ENCODE measurements around the gene SHCBP1.
A peak's percentile ranks its signal among the peaks of the same experiment; 100 is the strongest.

Gene SHCBP1

DNA sequence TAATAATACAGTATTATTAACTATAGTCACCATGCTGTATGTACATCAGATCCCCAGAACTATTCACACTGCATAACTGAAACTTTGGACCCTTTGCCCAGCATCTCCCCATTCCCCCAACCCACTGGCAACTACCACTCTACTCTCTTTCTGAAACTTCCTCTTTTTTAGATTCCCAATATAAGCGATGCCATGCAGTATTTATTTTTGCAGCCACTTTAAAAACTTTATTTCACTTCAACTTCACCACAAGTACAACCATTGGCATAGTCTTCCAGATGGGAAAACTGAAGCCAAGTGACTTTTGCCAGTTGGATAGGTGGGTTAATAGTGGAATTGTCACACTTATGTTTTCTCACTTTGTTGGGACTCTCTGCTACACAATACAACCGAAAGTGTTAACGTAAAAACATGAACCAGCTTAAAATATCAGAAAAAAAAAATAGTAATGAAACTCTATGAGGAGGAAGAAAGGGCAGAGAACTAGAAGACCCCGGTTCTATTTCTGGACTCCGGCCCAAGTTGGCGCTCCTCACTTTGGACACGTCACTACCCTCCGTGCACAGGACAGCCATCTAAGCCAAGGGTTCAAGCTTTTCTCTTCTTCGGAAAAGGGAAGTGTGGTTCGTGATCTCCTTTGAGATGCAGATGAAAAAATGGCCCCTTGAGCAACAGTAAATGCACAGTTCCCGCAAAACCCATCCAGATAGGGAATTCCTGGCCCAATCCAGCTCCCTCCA lies 743 bp downstream of the SHCBP1 start:
- TF ChIP-seq SPI1 (IDR thresholded peaks at IDR 0.05; ENCODE audit: low read depth, low read length) (peak; percentile 47), POLR2AphosphoS5 (IDR thresholded peaks at IDR 0.05; ENCODE audit: low read depth, low read length) (no peak)
- no peak for FAIRE-seq
- no peak for DNase-seq (ENCODE audit: insufficient read length, low spot score)

DNA sequence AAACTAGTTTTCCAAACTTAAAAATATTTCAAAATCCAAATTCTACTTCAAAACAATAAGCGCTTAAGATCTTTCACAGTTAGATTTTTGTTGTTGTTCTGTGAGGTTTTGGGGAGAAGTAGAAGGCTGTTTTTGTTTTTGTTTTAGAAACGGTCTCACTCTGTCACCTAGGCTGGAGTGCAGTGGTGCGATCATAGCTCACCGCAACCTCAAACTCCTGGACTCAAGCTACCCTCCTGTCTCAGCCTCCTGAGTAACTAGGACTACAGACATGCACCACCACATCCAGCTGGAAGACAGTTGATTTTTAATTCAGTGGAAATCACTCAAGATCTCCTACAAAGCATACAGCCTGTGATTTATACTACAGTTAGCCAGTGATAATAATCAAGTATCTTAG lies 2.7 kb downstream of the SHCBP1 start:
- DNase-seq (ENCODE audit: insufficient read length, low spot score) (no peak), FAIRE-seq (no peak)
- no peak for TF ChIP-seq SPI1 (IDR thresholded peaks at IDR 0.05; ENCODE audit: low read depth, low read length)

DNA sequence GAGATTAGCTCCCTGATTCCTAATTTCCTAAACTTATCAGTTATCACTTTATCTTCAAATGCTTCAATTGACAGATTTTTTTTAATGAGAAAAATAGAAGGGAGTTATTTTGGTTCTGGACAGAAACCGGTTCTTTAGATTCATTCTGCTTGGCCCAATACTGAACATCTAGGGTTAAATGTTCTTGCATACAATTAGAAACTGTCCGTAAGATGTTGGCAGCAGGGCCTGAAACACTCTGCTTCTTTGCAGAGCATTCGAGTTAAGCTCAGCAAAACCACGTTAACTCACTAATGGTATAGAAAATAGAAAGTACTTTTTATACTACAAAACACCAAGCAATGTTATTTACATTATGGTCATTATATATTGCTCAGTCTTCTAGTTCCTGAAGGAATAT lies 7.2 kb downstream of the SHCBP1 start:
- no peak for FAIRE-seq
- DNase-seq (ENCODE audit: insufficient read length, low spot score) = no peak
- TF ChIP-seq POU2F2 (IDR thresholded peaks at IDR 0.05; ENCODE audit: low read depth, low read length) = no peak
- no peak for TF ChIP-seq SPI1 (IDR thresholded peaks at IDR 0.05; ENCODE audit: low read depth, low read length)
- TF ChIP-seq TAF1 (IDR thresholded peaks at IDR 0.05; ENCODE audit: low read depth, low read length) = no peak
- TF ChIP-seq POLR2A (IDR thresholded peaks at IDR 0.05; ENCODE audit: low read depth, low read length) = no peak
- no peak for TF ChIP-seq PAX5 (IDR thresholded peaks at IDR 0.05; ENCODE audit: insufficient read depth, low read length, severe bottlenecking)
- TF ChIP-seq POLR2AphosphoS5 (IDR thresholded peaks at IDR 0.05; ENCODE audit: low read depth, low read length) = no peak

DNA sequence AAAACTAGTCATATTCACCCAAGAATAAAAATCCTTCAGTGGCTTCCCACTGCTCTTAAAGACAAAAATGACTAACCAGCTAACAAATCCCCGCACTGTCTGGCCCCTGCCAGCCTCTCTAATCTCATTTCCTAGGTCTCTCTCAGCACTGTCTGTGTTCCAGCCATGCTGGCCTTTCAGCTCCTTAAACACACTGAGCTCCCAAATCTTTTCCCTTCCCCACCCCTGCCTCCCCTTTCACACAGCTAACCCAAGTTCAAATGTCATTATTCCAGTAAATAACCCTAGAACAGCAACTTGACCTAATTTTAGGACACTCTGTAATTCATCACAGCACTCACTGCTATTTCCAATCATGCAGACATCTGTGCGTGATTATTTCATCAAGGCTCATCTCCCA lies 7.8 kb downstream of the SHCBP1 start:
- TF ChIP-seq TAF1 (IDR thresholded peaks at IDR 0.05; ENCODE audit: low read depth, low read length) = no peak
- TF ChIP-seq PAX5 (IDR thresholded peaks at IDR 0.05; ENCODE audit: insufficient read depth, low read length, severe bottlenecking) = no peak
- no peak for TF ChIP-seq POLR2AphosphoS5 (IDR thresholded peaks at IDR 0.05; ENCODE audit: low read depth, low read length)
- TF ChIP-seq POU2F2 (IDR thresholded peaks at IDR 0.05; ENCODE audit: low read depth, low read length) = no peak
- no peak for TF ChIP-seq POLR2A (IDR thresholded peaks at IDR 0.05; ENCODE audit: low read depth, low read length)
- no peak for TF ChIP-seq SPI1 (IDR thresholded peaks at IDR 0.05; ENCODE audit: low read depth, low read length)
- DNase-seq (ENCODE audit: insufficient read length, low spot score) = no peak
- no peak for FAIRE-seq

DNA sequence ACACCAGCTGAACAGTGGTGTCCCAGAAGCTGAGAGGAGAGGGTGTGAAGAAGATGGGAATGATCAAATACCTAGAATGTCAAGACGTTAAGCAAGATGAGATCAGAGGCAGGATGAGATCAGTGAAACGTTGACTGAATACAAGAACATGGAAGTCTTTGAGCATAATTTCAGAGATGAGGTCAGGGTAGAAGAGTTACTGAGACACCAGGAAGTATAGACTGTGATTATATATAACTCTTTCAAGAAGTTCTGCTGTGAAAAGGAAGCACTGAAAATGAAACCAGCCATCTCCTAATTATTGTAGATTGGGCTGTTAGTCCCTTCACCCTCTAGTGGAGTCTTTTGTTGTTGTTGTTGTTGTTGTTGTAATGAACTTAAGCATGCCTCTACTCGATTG lies 9.1 kb downstream of the SHCBP1 start:
- TF ChIP-seq POLR2AphosphoS5 (IDR thresholded peaks at IDR 0.05; ENCODE audit: low read depth, low read length) (no peak), PAX5 (IDR thresholded peaks at IDR 0.05; ENCODE audit: insufficient read depth, low read length, severe bottlenecking) (no peak), TAF1 (IDR thresholded peaks at IDR 0.05; ENCODE audit: low read depth, low read length) (no peak), POLR2A (IDR thresholded peaks at IDR 0.05; ENCODE audit: low read depth, low read length) (no peak), POU2F2 (IDR thresholded peaks at IDR 0.05; ENCODE audit: low read depth, low read length) (no peak), SPI1 (IDR thresholded peaks at IDR 0.05; ENCODE audit: low read depth, low read length) (no peak)
- DNase-seq (ENCODE audit: insufficient read length, low spot score) = no peak
- FAIRE-seq = no peak

DNA sequence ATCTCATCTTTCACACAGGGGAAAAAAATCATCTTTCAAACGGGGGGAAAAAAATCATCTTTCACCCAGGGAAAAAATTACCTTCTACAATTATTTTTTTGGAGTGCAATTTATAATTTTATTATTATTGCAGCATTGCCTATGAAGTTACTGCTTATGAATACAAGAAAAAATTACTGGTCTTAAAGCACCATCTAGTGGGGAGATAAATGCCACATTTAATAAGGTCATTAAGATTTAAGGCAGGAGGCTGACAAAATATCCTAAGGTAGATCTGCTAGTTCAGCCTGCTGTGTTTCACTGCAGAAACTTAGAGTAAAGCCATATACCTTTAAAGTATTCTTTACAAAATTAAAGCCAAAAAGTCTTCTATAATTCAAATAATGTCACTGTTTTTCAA lies 13.7 kb downstream of the SHCBP1 start:
- DNase-seq (ENCODE audit: insufficient read length, low spot score) = no peak
- TF ChIP-seq POU2F2 (IDR thresholded peaks at IDR 0.05; ENCODE audit: low read depth, low read length) (no peak), TAF1 (IDR thresholded peaks at IDR 0.05; ENCODE audit: low read depth, low read length) (no peak)
- no peak for FAIRE-seq

DNA sequence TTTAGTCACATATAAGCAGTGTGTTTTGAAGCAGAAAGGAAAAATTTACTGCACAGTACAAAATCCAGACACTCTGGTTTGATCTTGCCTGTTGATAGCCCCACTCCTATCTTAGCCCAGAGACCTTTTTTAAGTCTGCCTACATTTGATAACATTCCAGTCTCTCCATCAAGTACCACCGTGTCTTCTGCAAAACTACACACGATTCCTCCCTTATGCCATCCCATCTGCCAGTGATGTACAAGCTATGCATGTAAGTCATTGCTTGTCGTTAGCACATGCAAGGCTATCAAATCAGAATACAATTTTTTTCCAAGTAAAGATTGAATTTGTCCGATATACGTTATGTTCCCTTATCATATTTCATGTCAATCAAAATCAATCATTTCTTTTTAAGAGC lies 14.9 kb downstream of the SHCBP1 start:
- no peak for TF ChIP-seq PAX5 (IDR thresholded peaks at IDR 0.05; ENCODE audit: insufficient read depth, low read length, severe bottlenecking)
- TF ChIP-seq POLR2A (IDR thresholded peaks at IDR 0.05; ENCODE audit: low read depth, low read length) = no peak
- no peak for TF ChIP-seq POU2F2 (IDR thresholded peaks at IDR 0.05; ENCODE audit: low read depth, low read length)
- no peak for TF ChIP-seq TAF1 (IDR thresholded peaks at IDR 0.05; ENCODE audit: low read depth, low read length)
- no peak for TF ChIP-seq POLR2AphosphoS5 (IDR thresholded peaks at IDR 0.05; ENCODE audit: low read depth, low read length)
- FAIRE-seq (peak; percentile 31), DNase-seq (ENCODE audit: insufficient read length, low spot score) (no peak)

DNA sequence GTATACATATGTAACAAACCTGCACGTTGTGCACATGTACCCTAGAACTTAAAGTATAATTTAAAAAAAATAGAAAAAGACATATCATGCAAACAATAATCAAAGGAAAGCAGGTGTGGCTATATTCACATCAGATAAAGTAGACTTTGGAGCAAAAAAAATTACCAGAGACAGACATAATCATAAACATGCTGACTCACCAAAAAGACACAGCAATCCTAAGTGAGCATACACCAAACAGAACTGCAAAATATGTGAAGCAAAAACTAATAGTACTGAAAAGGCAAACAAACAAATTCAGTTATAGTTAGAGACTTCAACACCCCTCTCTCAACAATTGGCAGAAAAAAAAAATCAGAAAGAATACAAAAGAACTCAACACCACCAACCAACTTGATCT lies 29.9 kb downstream of the SHCBP1 start:
- no peak for DNase-seq (ENCODE audit: insufficient read length, low spot score)
- TF ChIP-seq PAX5 (IDR thresholded peaks at IDR 0.05; ENCODE audit: insufficient read depth, low read length, severe bottlenecking) (no peak), POLR2A (IDR thresholded peaks at IDR 0.05; ENCODE audit: low read depth, low read length) (no peak)
- no peak for FAIRE-seq

DNA sequence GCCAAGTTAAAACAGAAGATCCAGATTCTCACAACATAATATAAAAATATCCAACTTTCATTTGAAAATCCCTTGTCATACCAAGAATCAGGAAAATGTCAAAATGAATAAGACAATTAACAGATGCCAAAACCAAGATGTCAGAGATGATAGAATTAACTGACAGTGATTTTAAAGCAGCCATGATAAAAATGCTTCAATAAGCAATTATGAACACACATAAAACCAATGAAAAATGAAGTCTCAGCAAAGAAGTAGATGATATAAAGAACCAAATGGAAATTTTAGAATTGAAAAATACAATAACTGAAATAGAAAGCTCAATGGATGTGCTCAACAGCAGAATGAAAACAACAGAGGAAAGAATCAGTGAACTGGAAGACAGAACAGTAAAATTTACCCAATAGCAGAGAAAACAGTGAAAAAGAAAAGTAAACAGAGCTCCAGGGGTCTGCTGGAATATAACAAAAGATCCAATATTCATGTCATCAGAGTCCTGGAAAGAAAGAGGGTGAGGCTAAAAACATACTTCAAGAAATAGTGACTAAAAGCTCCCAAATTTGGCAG lies 35.1 kb downstream of the SHCBP1 start:
- FAIRE-seq = no peak
- no peak for DNase-seq (ENCODE audit: insufficient read length, low spot score)

DNA sequence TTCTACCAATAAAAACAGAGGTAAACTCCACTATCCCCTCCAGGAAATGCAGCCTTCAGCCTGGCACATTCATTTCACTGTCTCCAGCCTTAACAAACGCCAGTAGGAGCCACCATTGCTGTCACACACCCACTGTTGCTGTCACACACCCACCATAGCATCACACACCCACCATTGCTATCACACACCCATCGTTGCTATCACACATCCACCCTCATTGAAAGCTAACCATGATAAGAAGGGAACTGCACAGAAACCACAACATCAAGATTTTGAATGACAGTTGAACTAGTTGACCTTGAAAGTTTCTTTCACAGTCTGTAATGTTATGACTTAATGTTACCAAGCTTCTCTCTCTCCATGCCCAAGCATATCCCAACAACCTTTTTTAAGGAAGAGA lies 38.1 kb downstream of the SHCBP1 start:
- FAIRE-seq (no peak), DNase-seq (ENCODE audit: insufficient read length, low spot score) (no peak)
- no peak for TF ChIP-seq PAX5 (IDR thresholded peaks at IDR 0.05; ENCODE audit: insufficient read depth, low read length, severe bottlenecking)
- no peak for TF ChIP-seq TAF1 (IDR thresholded peaks at IDR 0.05; ENCODE audit: low read depth, low read length)
- TF ChIP-seq SPI1 (IDR thresholded peaks at IDR 0.05; ENCODE audit: low read depth, low read length) = no peak
- no peak for TF ChIP-seq POLR2A (IDR thresholded peaks at IDR 0.05; ENCODE audit: low read depth, low read length)
- TF ChIP-seq POU2F2 (IDR thresholded peaks at IDR 0.05; ENCODE audit: low read depth, low read length) = no peak
- TF ChIP-seq POLR2AphosphoS5 (IDR thresholded peaks at IDR 0.05; ENCODE audit: low read depth, low read length) = no peak

More for the DNA sequence above, 35.1 kb downstream of the SHCBP1 start:
- TF ChIP-seq SPI1 (IDR thresholded peaks at IDR 0.05; ENCODE audit: low read depth, low read length) = no peak
- no peak for TF ChIP-seq POLR2A (IDR thresholded peaks at IDR 0.05; ENCODE audit: low read depth, low read length)
- TF ChIP-seq TAF1 (IDR thresholded peaks at IDR 0.05; ENCODE audit: low read depth, low read length) = no peak
- no peak for TF ChIP-seq POLR2AphosphoS5 (IDR thresholded peaks at IDR 0.05; ENCODE audit: low read depth, low read length)
- TF ChIP-seq POU2F2 (IDR thresholded peaks at IDR 0.05; ENCODE audit: low read depth, low read length) = no peak
- no peak for TF ChIP-seq PAX5 (IDR thresholded peaks at IDR 0.05; ENCODE audit: insufficient read depth, low read length, severe bottlenecking)

Measured in GM12891 (cell line).